MM.1S (cell line): ENCODE results near the gene CALCR.
"Not testable (repeated sequence)": the region's sequence is repeated elsewhere in the genome, so short reads cannot be mapped to it uniquely, and the experiment has no call there.

Experiments used
- DNase-seq: peaks from one replicate; pipeline ENCODE4 v3.0.0-alpha.2; 2015
- H2AFZ ChIP-seq: fragments of 300-600 bp; sonication (generic); 2 replicates; pipeline ENCODE4 v1.6.0; 2016; ENCODE audit warnings: antibody characterized with exemption, low read length
- H3F3A ChIP-seq: fragments of 300-600 bp; sonication (generic); 2 replicates; pipeline ENCODE4 v1.6.1; 2016; ENCODE audit warnings: mild to moderate bottlenecking, antibody characterized with exemption, low read length, moderate library complexity, mixed read lengths; ENCODE audit not compliant: insufficient read depth
- H3K27ac ChIP-seq: fragments of 300-600 bp; sonication (generic); 2 replicates; pipeline ENCODE4 v1.5.1; 2016; ENCODE audit warnings: mild to moderate bottlenecking, low read length
- H3K27me3 ChIP-seq: fragments of 300-600 bp; sonication (generic); replicated peaks from 2 replicates; pipeline ENCODE4 v1.6.0; 2016; ENCODE audit warnings: low read length; ENCODE audit not compliant: insufficient read depth
- H3K36me3 ChIP-seq: fragments of 300-600 bp; sonication (generic); replicated peaks from 2 replicates; pipeline ENCODE4 v1.6.1; 2016; ENCODE audit warnings: mild to moderate bottlenecking, low read length, mixed read lengths; ENCODE audit not compliant: insufficient read depth
- H3K4me1 ChIP-seq: fragments of 300-600 bp; sonication (generic); 2 replicates; pipeline ENCODE4 v1.6.1; 2016; ENCODE audit warnings: low read length, mixed read lengths
- H3K4me2 ChIP-seq: fragments of 300-600 bp; sonication (generic); 2 replicates; pipeline ENCODE4 v1.6.0; 2016; ENCODE audit warnings: low read depth, low read length
- H3K4me3 ChIP-seq: fragments of 300-600 bp; sonication (generic); 2 replicates; pipeline ENCODE4 v1.5.1; 2016; ENCODE audit warnings: low read length, mixed read lengths
- H3K79me2 ChIP-seq: fragments of 300-600 bp; sonication (generic); 2 replicates; pipeline ENCODE4 v1.6.1; 2016; ENCODE audit warnings: mixed run types, low read length, mixed read lengths
- H3K9ac ChIP-seq: fragments of 300-600 bp; sonication (generic); 2 replicates; pipeline ENCODE4 v1.6.1; 2016; ENCODE audit warnings: low read length, mixed read lengths
- H3K9me2 ChIP-seq: fragments of 300-600 bp; sonication (generic); replicated peaks from 2 replicates; pipeline ENCODE4 v1.6.1; 2016; ENCODE audit warnings: mild to moderate bottlenecking, low read length, mixed read lengths; ENCODE audit not compliant: insufficient read depth
- H3K9me3 ChIP-seq: fragments of 300-600 bp; sonication (generic); replicated peaks from 2 replicates; pipeline ENCODE4 v1.6.1; 2016; ENCODE audit warnings: mild to moderate bottlenecking, low read length, mixed read lengths; ENCODE audit not compliant: insufficient read depth
- H4K20me1 ChIP-seq: fragments of 300-600 bp; sonication (generic); 2 replicates; pipeline ENCODE4 v1.6.1; 2016; ENCODE audit warnings: mild to moderate bottlenecking, low read length, moderate library complexity, mixed read lengths; ENCODE audit not compliant: insufficient read depth
- CTCF ChIP-seq: fragments of 300-600 bp; sonication (generic); IDR thresholded peaks from 2 replicates; pipeline ENCODE4 v1.5.1; 2016; ENCODE audit warnings: antibody characterized with exemption, low read length, mixed read lengths
- EZH2 ChIP-seq: fragments of 300-600 bp; sonication (generic); optimal IDR thresholded peaks from 2 replicates; pipeline ENCODE3; 2017; ENCODE audit warnings: low read depth, mild to moderate bottlenecking, antibody characterized with exemption, low read length, mixed read lengths
- EZH2phosphoT487 ChIP-seq: fragments of 300-600 bp; sonication (generic); IDR thresholded peaks from 2 replicates; pipeline ENCODE4 v1.6.1; 2018; ENCODE audit warnings: antibody characterized with exemption, low read length

The CALCR gene

GRCh38 chr7:93515144-93515543 is 59.4 kb downstream of the CALCR start:
- Histone ChIP-seq H3K27ac (no peak overlapping the region), H3K27me3 (no peaks in the 10 kb centered on the region), H3K79me2 (no peaks in the 10 kb centered on the region), H2AFZ (no peak overlapping the region), H3K36me3 (no peaks in the 10 kb centered on the region), H3K9ac (no peak overlapping the region), H4K20me1 (no peaks in the 10 kb centered on the region), H3K4me2 (no peak overlapping the region), H3K9me2 (no peaks in the 10 kb centered on the region), H3K4me1 (peaks cover 8% of the 10 kb centered on the region), H3K4me3 (no peak overlapping the region), H3K9me3 (no peaks in the 10 kb centered on the region), H3F3A (0 out of 2 replicates have a peak, but pooled peaks cover 4% of the 10 kb centered on the region)
- no peak for DNase-seq
- TF ChIP-seq CTCF (no peak), EZH2phosphoT487 (no peak), EZH2 (no peak)

GRCh38 chr7:93509303-93509702 is 65.2 kb downstream of the CALCR start:
- no peak for DNase-seq
- no peaks in the 10 kb centered on the region for H3K4me1 ChIP-seq
- no peak overlapping the region for H2AFZ ChIP-seq
- H3K9me2 ChIP-seq = no peaks in the 10 kb centered on the region
- H3K36me3 ChIP-seq = no peaks in the 10 kb centered on the region
- no peak overlapping the region for H3K4me2 ChIP-seq
- H3K9me3 ChIP-seq = no peaks in the 10 kb centered on the region
- TF ChIP-seq EZH2phosphoT487 (no peak), CTCF (no peak), EZH2 (no peak)
- no peaks in the 10 kb centered on the region for H3F3A ChIP-seq
- H3K9ac ChIP-seq = no peak overlapping the region
- no peaks in the 10 kb centered on the region for H3K27me3 ChIP-seq
- no peaks in the 10 kb centered on the region for H4K20me1 ChIP-seq
- no peak overlapping the region for H3K27ac ChIP-seq
- no peak overlapping the region for H3K4me3 ChIP-seq
- H3K79me2 ChIP-seq = no peaks in the 10 kb centered on the region

- Histone ChIP-seq H2AFZ (no peak overlapping the region), H3K79me2 (no peaks in the 10 kb centered on the region), H3K4me1 (no peaks in the 10 kb centered on the region), H3K9me2 (no peaks in the 10 kb centered on the region), H3K36me3 (no peaks in the 10 kb centered on the region), H3K9ac (no peak overlapping the region), H3F3A (no peaks in the 10 kb centered on the region), H3K27ac (no peak overlapping the region), H3K4me2 (no peak overlapping the region), H3K4me3 (no peak overlapping the region), H3K27me3 (no peaks in the 10 kb centered on the region), H4K20me1 (no peaks in the 10 kb centered on the region), H3K9me3 (no peaks in the 10 kb centered on the region)
- DNase-seq = no peak
- TF ChIP-seq EZH2 (no peak), EZH2phosphoT487 (no peak), CTCF (no peak)
These were observed 71.4 kb downstream of the CALCR start for GRCh38 chr7:93503088-93503487.

GRCh38 chr7:93491860-93492259 is 82.7 kb downstream of the CALCR start:
- H3K27me3 ChIP-seq, H2AFZ ChIP-seq, H3K9me3 ChIP-seq, H3K4me1 ChIP-seq, H3K4me3 ChIP-seq, H3K9me2 ChIP-seq, H3K79me2 ChIP-seq, H3F3A ChIP-seq, H3K36me3 ChIP-seq, H3K4me2 ChIP-seq, DNase-seq, H3K27ac ChIP-seq, H4K20me1 ChIP-seq, H3K9ac ChIP-seq: not testable (repeated sequence)
